IgD-negative memory B cell (primary cell): ENCODE results near the gene FKBP5. TPM values are rescaled to one million over a fixed set of nuclear protein-coding genes. Genes with fewer than 3 reads are reported as not detected.
"Not testable (repeated sequence)": the region's sequence is repeated elsewhere in the genome, so short reads cannot be mapped to it uniquely, and the experiment has no call there.

Source experiments
- H3K27ac Mint-ChIP-seq, 3 donors: one replicate each; pipeline ENCODE4 v1.8.0; 2020 to 2022; ENCODE audit warnings: mild to moderate bottlenecking in 3 of 3, mixed read lengths in 3 of 3, moderate library complexity in 1 of 3
- H3K27me3 Mint-ChIP-seq: one replicate; pipeline ENCODE4 v1.8.0; 2021; ENCODE audit warnings: mixed read lengths
- H3K36me3 Mint-ChIP-seq: one replicate; pipeline ENCODE4 v1.8.0; 2020; ENCODE audit warnings: mild to moderate bottlenecking, mixed read lengths
- H3K4me1 Mint-ChIP-seq, 3 donors: one replicate each; pipeline ENCODE4 v1.8.0; 2020 to 2022; ENCODE audit warnings: mixed read lengths in 3 of 3, mild to moderate bottlenecking in 1 of 3
- H3K4me3 Mint-ChIP-seq, 4 donors: one replicate each; pipeline ENCODE4 v1.8.0; 2020 to 2022; ENCODE audit warnings: mild to moderate bottlenecking in 4 of 4, mixed read lengths in 4 of 4, moderate library complexity in 3 of 4
- H3K9me3 Mint-ChIP-seq, 3 donors: one replicate each; pipeline ENCODE4 v1.8.0; 2020 to 2021; ENCODE audit warnings: mixed read lengths in 3 of 3, mild to moderate bottlenecking in 1 of 3
- polyA plus RNA-seq: library from polyadenylated mRNA; unstranded; fragments of 300-500 nt; fragmentation: Illumina TruSeq; gene quantifications from one replicate; pipeline ENCODE4 v1.2.3, GENCODE V29; 2021

The FKBP5 gene
- polyA plus RNA-seq, 1 donor from 2014 or later = 25.1 TPM

- Mint-ChIP-seq H3K27me3 (no peaks in the 10 kb centered on the region), H3K9me3 (no peaks in the 10 kb centered on the region), H3K4me1 (peaks cover 8 to 10% (median 9%) of the 10 kb centered on the region in 3 donors), H3K4me3 (no peak overlapping the region), H3K36me3 (peaks cover 17% of the 10 kb centered on the region), H3K27ac (no peak overlapping the region)
Measured at GRCh38 chr6:35609588-35609987, 79.1 kb downstream of the FKBP5 start.

GRCh38 chr6:35607517-35608233 lies 81.0 kb downstream of the FKBP5 start:
- no peak overlapping the region for H3K4me3 Mint-ChIP-seq
- no peaks in the 10 kb centered on the region for H3K27me3 Mint-ChIP-seq
- H3K27ac Mint-ChIP-seq = no peak overlapping the region
- no peaks in the 10 kb centered on the region for H3K9me3 Mint-ChIP-seq
- peaks cover 14 to 20% (median 16%) of the 10 kb centered on the region in 3 donors for H3K4me1 Mint-ChIP-seq
- H3K36me3 Mint-ChIP-seq = peaks cover 14% of the 10 kb centered on the region

- Mint-ChIP-seq H3K36me3 (peaks cover 11% of the 10 kb centered on the region), H3K4me1 (peaks cover 26 to 37% (median 31%) of the 10 kb centered on the region in 3 donors), H3K4me3 (peak overlapping the region in 2 of 4 donors; percentile 53 to 77), H3K27ac (no peak overlapping the region), H3K27me3 (no peaks in the 10 kb centered on the region), H3K9me3 (no peaks in the 10 kb centered on the region)
Measured at GRCh38 chr6:35605600-35605999, 83.1 kb downstream of the FKBP5 start.

- peaks cover 36 to 42% (median 41%) of the 10 kb centered on the region in 3 donors for H3K4me1 Mint-ChIP-seq
- H3K27ac Mint-ChIP-seq = peak overlapping the region in 2 of 3 donors; percentile 57 to 93
- peak overlapping the region in 2 of 4 donors; percentile 57 to 69 for H3K4me3 Mint-ChIP-seq
- no peaks in the 10 kb centered on the region for H3K9me3 Mint-ChIP-seq
- peaks cover 8% of the 10 kb centered on the region for H3K36me3 Mint-ChIP-seq
- no peaks in the 10 kb centered on the region for H3K27me3 Mint-ChIP-seq
Measured at GRCh38 chr6:35603326-35604202, 85.2 kb downstream of the FKBP5 start.

- peaks cover 7% of the 10 kb centered on the region for H3K36me3 Mint-ChIP-seq
- H3K9me3 Mint-ChIP-seq = no peaks in the 10 kb centered on the region
- peak overlapping the region; percentile 15 to 93 (median 57) for H3K27ac Mint-ChIP-seq
- no peaks in the 10 kb centered on the region for H3K27me3 Mint-ChIP-seq
- peaks cover 36 to 42% (median 41%) of the 10 kb centered on the region in 3 donors for H3K4me1 Mint-ChIP-seq
- peak overlapping the region; percentile 19 to 72 (median 63) for H3K4me3 Mint-ChIP-seq
Measured at GRCh38 chr6:35602133-35602946, 86.4 kb downstream of the FKBP5 start.

- H3K4me1 Mint-ChIP-seq = peaks cover 36 to 42% (median 41%) of the 10 kb centered on the region in 3 donors
- H3K9me3 Mint-ChIP-seq = no peaks in the 10 kb centered on the region
- no peaks in the 10 kb centered on the region for H3K27me3 Mint-ChIP-seq
Measured at GRCh38 chr6:35601331-35602132, 87.2 kb downstream of the FKBP5 start.

GRCh38 chr6:35600659-35601125 lies 88.0 kb downstream of the FKBP5 start:
- H3K9me3 Mint-ChIP-seq = no peaks in the 10 kb centered on the region
- peak overlapping the region in 2 of 4 donors; percentile 13 to 61 for H3K4me3 Mint-ChIP-seq
- H3K36me3 Mint-ChIP-seq = peaks cover 5% of the 10 kb centered on the region
- no peaks in the 10 kb centered on the region for H3K27me3 Mint-ChIP-seq
- peak overlapping the region in 2 of 3 donors; percentile 63 to 92 for H3K27ac Mint-ChIP-seq
- H3K4me1 Mint-ChIP-seq = peaks cover 31 to 36% (median 36%) of the 10 kb centered on the region in 3 donors

More at GRCh38 chr6:35601331-35602132, 87.2 kb downstream of the FKBP5 start:
- H3K27ac Mint-ChIP-seq = peak overlapping the region; percentile 15 to 93 (median 63)
- H3K4me3 Mint-ChIP-seq = peak overlapping the region; percentile 19 to 72 (median 65)
- peaks cover 7% of the 10 kb centered on the region for H3K36me3 Mint-ChIP-seq

- peaks cover 5% of the 10 kb centered on the region for H3K36me3 Mint-ChIP-seq
- peak overlapping the region in 1 of 4 donors; percentile 62 for H3K4me3 Mint-ChIP-seq
- H3K27me3 Mint-ChIP-seq = no peaks in the 10 kb centered on the region
- peak overlapping the region in 2 of 3 donors; percentile 58 to 80 for H3K27ac Mint-ChIP-seq
- peaks cover 29 to 36% (median 34%) of the 10 kb centered on the region in 3 donors for H3K4me1 Mint-ChIP-seq
- H3K9me3 Mint-ChIP-seq = no peaks in the 10 kb centered on the region
Measured at GRCh38 chr6:35599761-35600658, 88.7 kb downstream of the FKBP5 start.

- peaks cover 26 to 32% (median 31%) of the 10 kb centered on the region in 3 donors for H3K4me1 Mint-ChIP-seq
- not testable (repeated sequence) for H3K4me3 Mint-ChIP-seq, H3K27me3 Mint-ChIP-seq, H3K27ac Mint-ChIP-seq, H3K9me3 Mint-ChIP-seq, H3K36me3 Mint-ChIP-seq
Measured at GRCh38 chr6:35598621-35599020, 90.1 kb downstream of the FKBP5 start.

- Mint-ChIP-seq H3K36me3 (peaks cover 10% of the 10 kb centered on the region), H3K4me1 (peaks cover 14 to 19% (median 17%) of the 10 kb centered on the region in 3 donors), H3K4me3 (no peak overlapping the region), H3K9me3 (no peaks in the 10 kb centered on the region), H3K27ac (no peak overlapping the region), H3K27me3 (no peaks in the 10 kb centered on the region)
Measured at GRCh38 chr6:35596448-35597442, 92.0 kb downstream of the FKBP5 start.

GRCh38 chr6:35594503-35595186 lies 94.1 kb downstream of the FKBP5 start:
- Mint-ChIP-seq H3K27me3 (no peaks in the 10 kb centered on the region), H3K9me3 (no peaks in the 10 kb centered on the region), H3K4me1 (peaks cover 3 to 7% (median 4%) of the 10 kb centered on the region in 3 donors), H3K4me3 (peak overlapping the region in 1 of 4 donors; percentile 28), H3K36me3 (peaks cover 11% of the 10 kb centered on the region), H3K27ac (no peak overlapping the region)
